GM12874 (cell line): ENCODE measurements around the gene ZEB1.

Experiments used
- CTCF ChIP-seq: IDR thresholded peaks from 2 replicates; pipeline ENCODE4 v1.5.1; 2011; ENCODE audit warnings: low read depth, mild to moderate bottlenecking, control low read depth, low read length, moderate library complexity; ENCODE audit not compliant: insufficient read depth

The ZEB1 gene

DNA sequence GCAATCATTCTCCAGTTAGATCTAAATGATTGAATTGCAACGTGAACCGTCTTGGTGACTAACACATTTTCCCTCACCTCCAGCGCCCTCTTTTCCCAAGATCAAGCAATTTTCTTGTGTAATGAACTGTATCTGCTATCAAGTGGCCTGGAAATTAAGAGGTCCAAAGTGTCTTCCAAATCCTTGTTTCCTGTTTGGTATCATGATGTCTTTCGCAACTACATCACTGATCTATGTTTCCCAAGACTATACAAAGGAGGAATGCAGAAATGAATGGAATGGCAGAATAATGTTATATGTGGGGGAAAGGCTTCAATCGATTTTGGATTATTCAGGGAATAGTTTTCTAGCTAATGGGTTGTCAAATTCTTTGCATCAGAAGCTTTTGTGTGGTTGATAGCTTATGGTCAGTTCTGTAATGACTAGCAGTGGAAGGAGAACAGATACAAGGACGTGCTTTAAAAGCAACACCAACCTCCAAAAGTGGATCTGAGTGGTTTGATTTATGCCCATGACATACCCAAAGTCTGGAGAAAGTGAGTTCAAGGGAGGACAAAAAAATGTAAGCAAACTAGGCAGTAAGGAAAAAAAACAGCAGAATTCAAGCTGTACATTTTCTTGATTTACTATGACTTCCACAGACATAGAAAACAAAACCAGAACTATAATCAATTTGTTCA is 14.6 kb upstream of the ZEB1 start:
- no peak for TF ChIP-seq CTCF

- no peak for TF ChIP-seq CTCF
Observed at GRCh38 chr10:31313396-31313795, 5.6 kb upstream of the ZEB1 start.

- TF ChIP-seq CTCF, result no peak
Observed at GRCh38 chr10:31314256-31315150, 4.5 kb upstream of the ZEB1 start.

DNA sequence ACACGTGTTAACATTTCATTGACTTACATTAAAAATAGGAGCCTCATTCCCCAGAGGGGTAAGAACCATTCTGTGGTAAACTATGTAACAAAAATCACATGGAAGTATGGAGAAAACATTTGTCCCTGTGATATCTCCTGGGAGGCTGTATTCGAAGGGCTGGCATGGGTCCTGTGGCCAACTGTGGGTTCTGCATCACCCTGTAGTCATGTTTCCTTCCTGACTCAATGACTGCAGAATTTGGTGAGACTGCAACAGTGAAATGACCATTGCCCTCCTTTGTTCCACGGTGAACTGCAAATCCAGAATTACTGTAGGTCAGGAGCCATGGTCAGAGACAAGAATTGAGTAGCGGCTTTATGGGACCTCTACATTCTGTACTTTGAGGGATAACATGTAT is 3.6 kb upstream of the ZEB1 start:
- TF ChIP-seq CTCF, result no peak

- TF ChIP-seq CTCF, result no peak
Observed at GRCh38 chr10:31317171-31317570, 1.8 kb upstream of the ZEB1 start.

GRCh38 chr10:31317652-31318381 is 1.2 kb upstream of the ZEB1 start:
- no peak for TF ChIP-seq CTCF

GRCh38 chr10:31318382-31318853 is 598 bp upstream of the ZEB1 start:
- TF ChIP-seq CTCF, result no peak
